ENCODE results near the gene GNLY. TPM values are rescaled to one million over a fixed set of nuclear protein-coding genes. Genes with fewer than 3 reads are reported as not detected.

Gene GNLY
- total and polyA plus RNA-seq, 9 donors, result 0.46 to 10.8 (median 1.1) TPM

DNA sequence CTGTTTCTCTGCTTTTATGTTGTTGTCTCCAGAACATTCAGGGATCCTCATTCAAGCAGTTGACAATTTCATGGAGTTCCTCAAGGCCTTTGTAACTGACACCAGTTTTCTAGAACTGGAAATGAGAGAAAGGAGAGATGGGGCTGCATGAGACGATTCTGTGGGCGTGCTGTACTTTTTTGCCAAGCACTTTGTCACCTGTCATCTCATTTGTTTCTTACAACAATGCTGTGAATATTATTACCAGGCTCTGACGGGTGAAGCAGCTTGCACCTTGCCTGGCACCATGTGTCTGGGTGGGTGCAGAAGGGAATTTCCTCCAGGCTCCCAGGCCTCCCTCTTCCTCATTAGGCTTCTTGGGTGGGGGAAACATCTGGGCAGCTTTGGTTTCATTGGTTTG lies 37.4 kb downstream of the GNLY start:
- Histone ChIP-seq H3K36me3 (no peaks in the 10 kb centered on the region), H3K27ac (no peak overlapping the region), H3K4me3 (no peak overlapping the region), H3K4me1 (ENCODE audit: insufficient read depth) (no peaks in the 10 kb centered on the region), H3K9me3 (no peaks in the 10 kb centered on the region), H3K27me3 (no peaks in the 10 kb centered on the region)
- no peak for DNase-seq
- TF ChIP-seq EP300 (IDR thresholded peaks at IDR 0.05), result no peak
- no peak for TF ChIP-seq CTCF (IDR thresholded peaks at IDR 0.05)
- no peak for TF ChIP-seq POLR2A (IDR thresholded peaks at IDR 0.05)
- intact Hi-C loops (cut with DNase I), result loop anchor here in 2 of 4 donors (5.0 to 10.0 kb wide), 3 partner anchors 66 to 353 kb away; no protein-coding TSS in a partner anchor
- 85 to 93% (median 89%) methylated on average over 3 of the region's 3 CpGs for WGBS, 3 donors

- H3K9me3 ChIP-seq, result no peaks in the 10 kb centered on the region
- no peaks in the 10 kb centered on the region for H3K36me3 ChIP-seq
- TF ChIP-seq EP300 (IDR thresholded peaks at IDR 0.05) (no peak), CTCF (IDR thresholded peaks at IDR 0.05) (no peak), POLR2A (IDR thresholded peaks at IDR 0.05) (no peak)
- WGBS, 3 donors, result 79 to 90% (median 84%) methylated on average over 2 of the region's 2 CpGs
- H3K4me1 ChIP-seq (ENCODE audit: insufficient read depth), result peaks cover 2% of the 10 kb centered on the region
- no peak overlapping the region for H3K4me3 ChIP-seq
- intact Hi-C loops (cut with DNase I), result loop anchor here in 2 of 4 donors (5.0 to 10.0 kb wide), 3 partner anchors 65 to 352 kb away; no protein-coding TSS in a partner anchor
- no peaks in the 10 kb centered on the region for H3K27me3 ChIP-seq
- DNase-seq, result no peak
- H3K27ac ChIP-seq, result no peak overlapping the region
Measured at GRCh38 chr2:85732467-85733120, 38.4 kb downstream of the GNLY start.

DNA sequence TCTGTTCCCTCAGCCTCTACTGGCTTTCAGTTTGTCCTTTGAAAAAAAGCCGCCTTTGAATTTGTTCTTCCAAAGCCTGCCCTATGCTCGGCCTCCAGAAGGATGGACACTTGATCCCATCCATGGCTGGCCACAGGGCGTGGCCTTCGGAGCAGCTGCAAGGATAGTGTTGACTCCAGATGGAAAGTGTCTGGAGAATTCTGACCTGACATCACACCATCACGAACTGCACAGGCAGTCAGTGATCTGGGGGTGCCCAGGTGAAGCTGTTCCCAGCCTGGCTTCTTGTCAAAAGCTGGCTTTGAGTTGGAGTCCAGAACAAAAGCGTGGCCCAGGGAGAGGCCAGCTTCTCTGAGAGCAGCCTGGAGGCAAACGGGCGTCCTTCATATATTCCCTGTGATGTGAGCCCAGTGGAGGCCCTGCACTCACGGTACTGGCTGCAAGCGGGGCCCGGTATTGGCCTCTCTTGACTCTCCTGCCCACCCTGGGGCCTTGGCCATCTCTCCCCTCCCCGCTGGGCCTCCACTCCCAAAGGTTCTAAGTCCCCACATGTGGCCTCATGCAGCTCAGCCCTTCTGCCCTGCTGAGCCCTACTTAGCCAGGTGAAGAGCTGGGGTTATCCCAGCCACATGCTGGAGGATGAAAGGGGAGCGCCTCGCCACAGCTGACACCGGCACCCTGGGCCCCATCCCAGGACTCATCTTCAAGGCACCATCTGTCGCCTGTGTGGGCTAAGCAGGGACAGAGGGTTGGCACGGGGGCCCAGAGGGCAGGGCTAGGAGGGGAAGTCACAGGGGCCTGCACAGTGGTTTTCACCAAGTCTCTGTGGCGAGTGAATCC lies 39.2 kb downstream of the GNLY start:
- intact Hi-C loops (cut with DNase I), result loop anchor here in 2 of 4 donors (5.0 to 10.0 kb wide), 3 partner anchors 64 to 351 kb away; no protein-coding TSS in a partner anchor
- TF ChIP-seq EP300 (IDR thresholded peaks at IDR 0.05), result no peak
- no peak for TF ChIP-seq POLR2A (IDR thresholded peaks at IDR 0.05)
- no peak for TF ChIP-seq CTCF (IDR thresholded peaks at IDR 0.05)
- H3K4me3 ChIP-seq, result no peak overlapping the region
- DNase-seq, result no peak
- no peaks in the 10 kb centered on the region for H3K36me3 ChIP-seq
- 94 to 97% (median 95%) methylated on average over 18 of the region's 18 CpGs for WGBS, 3 donors
- H3K27me3 ChIP-seq, result no peaks in the 10 kb centered on the region
- peaks cover 2% of the 10 kb centered on the region for H3K4me1 ChIP-seq (ENCODE audit: insufficient read depth)
- H3K27ac ChIP-seq, result no peak overlapping the region
- H3K9me3 ChIP-seq, result no peaks in the 10 kb centered on the region

DNA sequence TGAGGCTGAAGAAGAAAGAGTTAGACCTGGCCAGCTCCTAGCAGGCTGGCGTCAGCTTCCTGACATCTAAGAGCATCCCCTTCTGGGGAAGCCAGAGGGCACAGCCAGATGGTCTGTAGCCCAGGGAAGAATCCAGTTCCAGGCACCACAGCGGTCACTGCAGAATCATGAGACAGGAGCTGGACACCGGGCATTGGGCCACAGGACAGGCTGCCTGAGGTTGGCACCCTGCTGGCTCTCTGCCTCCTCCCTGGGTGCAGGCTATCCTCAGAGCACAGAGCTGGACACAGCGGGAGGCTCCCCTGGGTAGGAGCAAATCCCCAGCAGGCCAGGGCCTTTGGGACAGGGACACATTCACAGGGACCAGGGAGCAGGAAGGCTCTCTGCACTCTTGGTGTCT lies 39.9 kb downstream of the GNLY start:
- intact Hi-C loops (cut with DNase I), result loop anchor here in 2 of 4 donors (5.0 to 10.0 kb wide), 3 partner anchors 63 to 351 kb away; no protein-coding TSS in a partner anchor
- no peak for DNase-seq
- Histone ChIP-seq H3K4me1 (ENCODE audit: insufficient read depth) (peaks cover 2% of the 10 kb centered on the region), H3K27ac (no peak overlapping the region), H3K27me3 (no peaks in the 10 kb centered on the region), H3K4me3 (no peak overlapping the region), H3K36me3 (no peaks in the 10 kb centered on the region), H3K9me3 (no peaks in the 10 kb centered on the region)
- TF ChIP-seq EP300 (IDR thresholded peaks at IDR 0.05) (no peak), CTCF (IDR thresholded peaks at IDR 0.05) (no peak), POLR2A (IDR thresholded peaks at IDR 0.05) (no peak)
- WGBS, 3 donors, result 95 to 99% (median 98%) methylated on average over 4 of the region's 4 CpGs
